H9 (cell line): ENCODE data around the gene ZNF786. TPM values are rescaled to one million over a fixed set of nuclear protein-coding genes. Genes with fewer than 3 reads are reported as not detected.

Source experiments
- DNase-seq: peaks from one replicate; pipeline ENCODE4 v3.0.0-alpha.2; 2017
- H2AFZ ChIP-seq: one replicate; pipeline ENCODE4 v1.6.1; 2013; ENCODE audit warnings: mild to moderate bottlenecking, low read length, control low read depth, moderate library complexity
- H2AK5ac ChIP-seq: 2 replicates; pipeline ENCODE4 v1.6.1; 2013; ENCODE audit warnings: low read length, control low read depth, mixed read lengths; ENCODE audit not compliant: insufficient read length
- H2BK120ac ChIP-seq: one replicate; pipeline ENCODE4 v1.6.1; 2013; ENCODE audit warnings: low read depth, mild to moderate bottlenecking, low read length, control low read depth, inconsistent platforms; ENCODE audit not compliant: poor library complexity, severe bottlenecking
- H2BK12ac ChIP-seq: 2 replicates; pipeline ENCODE4 v1.6.1; 2013; ENCODE audit warnings: low read length, control low read depth, mixed read lengths, low read depth; ENCODE audit not compliant: insufficient read length
- H2BK15ac ChIP-seq: 2 replicates; pipeline ENCODE4 v1.6.1; 2013; ENCODE audit warnings: low read depth, low read length, control low read depth
- H2BK20ac ChIP-seq: one replicate; pipeline ENCODE4 v1.6.1; 2013; ENCODE audit warnings: low read depth, mild to moderate bottlenecking, low read length, control low read depth, inconsistent platforms; ENCODE audit not compliant: poor library complexity, severe bottlenecking
- H2BK5ac ChIP-seq: 2 replicates; pipeline ENCODE4 v1.6.1; 2013; ENCODE audit warnings: low read length, control low read depth, mixed read lengths; ENCODE audit not compliant: insufficient read length
- H3K14ac ChIP-seq: 2 replicates; pipeline ENCODE4 v1.6.1; 2013; ENCODE audit warnings: low read length, control low read depth; ENCODE audit not compliant: insufficient read depth
- H3K18ac ChIP-seq: 2 replicates; pipeline ENCODE4 v1.6.1; 2013; ENCODE audit warnings: low read depth, mild to moderate bottlenecking, mixed read lengths, low read length, control low read depth; ENCODE audit not compliant: insufficient read length
- H3K23ac ChIP-seq: 2 replicates; pipeline ENCODE4 v1.6.1; 2013; ENCODE audit warnings: low read length, control low read depth, mixed read lengths, low read depth; ENCODE audit not compliant: insufficient read length
- H3K23me2 ChIP-seq: 2 replicates; pipeline ENCODE4 v1.6.1; 2013; ENCODE audit warnings: low read depth, mild to moderate bottlenecking, mixed read lengths, low read length, control low read depth; ENCODE audit not compliant: insufficient read length, poor library complexity, severe bottlenecking
- H3K27ac ChIP-seq: 2 replicates; pipeline ENCODE4 v1.5.1; 2013; ENCODE audit warnings: low read length, control low read depth, mixed read lengths, low read depth; ENCODE audit not compliant: insufficient read length
- H3K27me3 ChIP-seq: 2 replicates; pipeline ENCODE4 v1.6.1; 2013; ENCODE audit warnings: low read length, control low read depth, inconsistent platforms; ENCODE audit not compliant: insufficient read depth
- H3K4ac ChIP-seq: 2 replicates; pipeline ENCODE4 v1.6.1; 2013; ENCODE audit warnings: low read depth, mild to moderate bottlenecking, control low read depth, inconsistent platforms, low read length, moderate library complexity
- H3K4me1 ChIP-seq: 2 replicates; pipeline ENCODE4 v1.6.1; 2013; ENCODE audit warnings: low read length, control low read depth, inconsistent platforms; ENCODE audit not compliant: insufficient read depth
- H3K4me2 ChIP-seq: 2 replicates; pipeline ENCODE4 v1.6.1; 2013; ENCODE audit warnings: low read length, control low read depth, mixed read lengths; ENCODE audit not compliant: insufficient read length, insufficient read depth
- H3K56ac ChIP-seq: 2 replicates; pipeline ENCODE4 v1.6.1; 2013; ENCODE audit warnings: low read depth, mild to moderate bottlenecking, mixed read lengths, low read length, control low read depth; ENCODE audit not compliant: insufficient read length
- H3K79me1 ChIP-seq: 2 replicates; pipeline ENCODE4 v1.6.1; 2013; ENCODE audit warnings: low read depth, mild to moderate bottlenecking, moderate library complexity, low read length, control low read depth, inconsistent platforms; ENCODE audit not compliant: insufficient read depth, poor library complexity, severe bottlenecking
- H3K79me2 ChIP-seq: 2 replicates; pipeline ENCODE4 v1.6.1; 2013; ENCODE audit warnings: low read length, control low read depth, inconsistent platforms; ENCODE audit not compliant: insufficient read depth
- H3K9ac ChIP-seq: 2 replicates; pipeline ENCODE4 v1.6.1; 2013; ENCODE audit warnings: low read length, control low read depth, mixed read lengths; ENCODE audit not compliant: insufficient read length; ENCODE audit errors: extremely low read depth
- H3K9me3 ChIP-seq: one replicate; pipeline ENCODE4 v1.6.1; 2013; ENCODE audit warnings: low read depth, low read length, inconsistent platforms; ENCODE audit not compliant: control insufficient read depth
- H3T11ph ChIP-seq: one replicate; pipeline ENCODE4 v1.6.1; 2013; ENCODE audit warnings: mild to moderate bottlenecking, low read length, control low read depth, inconsistent platforms
- H4K20me1 ChIP-seq: one replicate; pipeline ENCODE4 v1.6.1; 2013; ENCODE audit not compliant: control insufficient read depth, insufficient read length, insufficient read depth
- H4K5ac ChIP-seq: 2 replicates; pipeline ENCODE4 v1.6.1; 2013; ENCODE audit warnings: low read depth, mild to moderate bottlenecking, mixed read lengths, low read length, control low read depth; ENCODE audit not compliant: insufficient read length
- H4K8ac ChIP-seq: replicated peaks from 2 replicates; pipeline ENCODE4 v1.6.1; 2013; ENCODE audit warnings: low read length, control low read depth, mixed read lengths, low read depth; ENCODE audit not compliant: insufficient read length
- H4K91ac ChIP-seq: 2 replicates; pipeline ENCODE4 v1.6.1; 2013; ENCODE audit warnings: low read depth, mild to moderate bottlenecking, moderate library complexity, mixed read lengths, low read length, control low read depth; ENCODE audit not compliant: insufficient read length
- H3K27ac Mint-ChIP-seq, 3 experiments: 2 replicates in 2 of 3; 3 replicates in 1 of 3; pipeline ENCODE4 v1.8.0; 2020 to 2021; ENCODE audit warnings: mixed read lengths in 3 of 3, mild to moderate bottlenecking in 1 of 3, moderate library complexity in 1 of 3
- H3K27me3 Mint-ChIP-seq: 2 replicates; pipeline ENCODE4 v1.8.0; 2021; ENCODE audit warnings: low read depth, mild to moderate bottlenecking, moderate library complexity, mixed read lengths
- H3K36me3 Mint-ChIP-seq, 3 experiments: 2 replicates in 2 of 3; 3 replicates in 1 of 3; pipeline ENCODE4 v1.8.0; 2020 to 2021; ENCODE audit warnings: low read depth in 3 of 3, mixed read lengths in 3 of 3; ENCODE audit not compliant: insufficient read depth in 1 of 3
- H3K4me1 Mint-ChIP-seq, 2 experiments: 2 replicates each; pipeline ENCODE4 v1.8.0; 2020; ENCODE audit warnings: mixed read lengths in 2 of 2
- H3K4me3 Mint-ChIP-seq, 2 experiments: 2 replicates in 1 of 2; 3 replicates in 1 of 2; pipeline ENCODE4 v1.8.0; 2020 to 2021; ENCODE audit warnings: mild to moderate bottlenecking in 2 of 2, mixed read lengths in 2 of 2, moderate library complexity in 1 of 2
- H3K9me3 Mint-ChIP-seq, 2 experiments: 2 replicates in 1 of 2; 3 replicates in 1 of 2; pipeline ENCODE4 v1.8.0; 2020; ENCODE audit warnings: mild to moderate bottlenecking in 2 of 2, mixed read lengths in 2 of 2, moderate library complexity in 1 of 2
- WGBS: extraction: QIAGEN DNeasy Blood & Tissue Kit; methylation state at CpG from one replicate; pipeline ENCODE4 v1.1.7; 2013; ENCODE audit warnings: missing lambda C conversion rate, low lambda C conversion rate, mixed read lengths; ENCODE audit not compliant: insufficient read length; ENCODE audit errors: extremely low coverage; 5-methylcytosine and 5-hydroxymethylcytosine counted together
- total RNA-seq: library from RNA; stranded (reverse); gene quantifications from 2 replicates; pipeline ENCODE4 v1.2.1, GENCODE V29; 2021
- TF ChIP-seq, protein P1 (sequence below): fragments of 200-600 bp; sonication (generic); conservative IDR thresholded peaks from 3 replicates; pipeline ENCODE4 v1.8.0; 2021; ENCODE audit warnings: antibody characterized with exemption, mild to moderate bottlenecking

Gene ZNF786
- total RNA-seq, 1 experiment from 2014 or later: 25.1 TPM

DNA sequence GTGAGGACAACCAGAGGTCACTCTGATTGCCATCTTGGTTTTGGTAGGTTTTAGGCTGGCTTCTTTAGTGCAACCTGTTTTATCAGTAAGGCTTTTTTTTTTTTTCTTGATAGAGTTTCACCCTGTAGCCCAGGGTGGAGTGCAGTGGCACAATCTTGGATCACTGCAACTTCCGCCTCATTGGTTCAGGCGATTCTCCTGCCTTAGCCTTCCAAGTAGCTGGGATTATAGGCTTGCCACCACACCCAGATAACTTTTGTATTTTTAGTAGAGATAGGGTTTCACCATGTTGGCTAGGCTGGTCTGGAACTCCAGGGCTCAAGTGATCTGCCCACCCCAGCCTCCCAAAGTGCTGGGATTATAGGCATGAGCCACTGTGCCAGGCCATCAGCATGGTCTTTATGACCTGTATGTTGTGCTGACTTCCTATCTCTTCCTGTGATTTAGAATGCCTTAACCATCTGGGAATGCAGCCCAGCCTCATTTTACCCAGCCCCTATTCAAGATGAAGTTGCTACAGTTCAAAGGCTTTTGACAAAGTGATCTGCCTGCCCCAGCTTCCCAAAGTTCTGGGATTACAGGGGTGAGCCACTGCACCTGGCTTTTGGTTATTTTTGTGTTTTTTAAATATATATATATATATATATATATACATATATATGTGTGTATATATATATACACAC is 42.7 kb upstream of the ZNF786 start:
- H2AK5ac ChIP-seq: no peak overlapping the region
- no peak overlapping the region for H3K27ac ChIP-seq
- H3K56ac ChIP-seq: no peak overlapping the region
- no peaks in the 10 kb centered on the region for H3K79me1 ChIP-seq
- no peak overlapping the region for H4K5ac ChIP-seq
- H3K4me1 ChIP-seq: no peaks in the 10 kb centered on the region; the same call in 1 of the 2 replicates
- H3K23me2 ChIP-seq: no peaks in the 10 kb centered on the region
- TF ChIP-seq, protein P1, sequence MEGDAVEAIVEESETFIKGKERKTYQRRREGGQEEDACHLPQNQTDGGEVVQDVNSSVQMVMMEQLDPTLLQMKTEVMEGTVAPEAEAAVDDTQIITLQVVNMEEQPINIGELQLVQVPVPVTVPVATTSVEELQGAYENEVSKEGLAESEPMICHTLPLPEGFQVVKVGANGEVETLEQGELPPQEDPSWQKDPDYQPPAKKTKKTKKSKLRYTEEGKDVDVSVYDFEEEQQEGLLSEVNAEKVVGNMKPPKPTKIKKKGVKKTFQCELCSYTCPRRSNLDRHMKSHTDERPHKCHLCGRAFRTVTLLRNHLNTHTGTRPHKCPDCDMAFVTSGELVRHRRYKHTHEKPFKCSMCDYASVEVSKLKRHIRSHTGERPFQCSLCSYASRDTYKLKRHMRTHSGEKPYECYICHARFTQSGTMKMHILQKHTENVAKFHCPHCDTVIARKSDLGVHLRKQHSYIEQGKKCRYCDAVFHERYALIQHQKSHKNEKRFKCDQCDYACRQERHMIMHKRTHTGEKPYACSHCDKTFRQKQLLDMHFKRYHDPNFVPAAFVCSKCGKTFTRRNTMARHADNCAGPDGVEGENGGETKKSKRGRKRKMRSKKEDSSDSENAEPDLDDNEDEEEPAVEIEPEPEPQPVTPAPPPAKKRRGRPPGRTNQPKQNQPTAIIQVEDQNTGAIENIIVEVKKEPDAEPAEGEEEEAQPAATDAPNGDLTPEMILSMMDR: no peak
- no peaks in the 10 kb centered on the region for H3K27me3 ChIP-seq
- no peak overlapping the region for H4K8ac ChIP-seq
- no peak overlapping the region for H3K23ac ChIP-seq
- H3T11ph ChIP-seq: no peak overlapping the region
- Mint-ChIP-seq H3K4me1 (peaks cover 4 to 7% of the 10 kb centered on the region in 2 experiments), H3K9me3 (peaks cover 12 to 14% of the 10 kb centered on the region in 2 experiments), H3K4me3 (no peak overlapping the region), H3K27ac (no peak overlapping the region; a peak in 1 of 7 replicates), H3K27me3 (no peaks in the 10 kb centered on the region), H3K36me3 (peaks cover 32 to 42% (median 40%) of the 10 kb centered on the region in 3 experiments)
- no peak overlapping the region for H3K4ac ChIP-seq
- DNase-seq: no peak
- H3K18ac ChIP-seq: no peak overlapping the region
- H3K79me2 ChIP-seq: no peaks in the 10 kb centered on the region
- H2AFZ ChIP-seq: no peak overlapping the region
- no peak overlapping the region for H3K14ac ChIP-seq
- no peak overlapping the region for H2BK20ac ChIP-seq
- H2BK5ac ChIP-seq: no peak overlapping the region
- no peak overlapping the region for H2BK120ac ChIP-seq
- no peak overlapping the region for H4K91ac ChIP-seq
- H4K20me1 ChIP-seq: no peaks in the 10 kb centered on the region
- no peak overlapping the region for H2BK15ac ChIP-seq
- H3K4me2 ChIP-seq: no peak overlapping the region
- no CpG with 5 or more reads among the region's 2 CpGs for WGBS
- no peak overlapping the region for H2BK12ac ChIP-seq
- H3K9me3 ChIP-seq: peaks cover 16% of the 10 kb centered on the region
- H3K9ac ChIP-seq: no peak overlapping the region
